ENCODE results near the gene ERBB4.

DNA sequence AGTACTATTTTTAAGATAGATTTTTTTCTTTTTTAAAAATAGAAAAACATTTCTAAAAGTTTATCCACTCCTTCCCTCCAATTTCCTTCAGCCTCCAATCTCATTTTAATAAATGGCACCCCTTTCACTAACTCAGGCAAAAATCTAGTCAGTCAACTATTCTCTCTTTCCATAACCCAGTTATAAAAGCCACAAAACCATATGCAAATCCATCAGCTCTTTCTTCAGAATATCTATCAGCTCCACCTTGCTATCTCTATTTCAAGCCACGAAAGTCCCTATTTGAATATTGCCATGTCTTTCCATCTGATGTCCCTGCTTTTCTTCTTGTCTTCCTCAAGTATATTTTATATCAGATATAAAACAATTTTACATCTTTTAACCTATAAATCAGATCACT, 397.1 kb downstream of the ERBB4 start:
- TF ChIP-seq, protein P1, sequence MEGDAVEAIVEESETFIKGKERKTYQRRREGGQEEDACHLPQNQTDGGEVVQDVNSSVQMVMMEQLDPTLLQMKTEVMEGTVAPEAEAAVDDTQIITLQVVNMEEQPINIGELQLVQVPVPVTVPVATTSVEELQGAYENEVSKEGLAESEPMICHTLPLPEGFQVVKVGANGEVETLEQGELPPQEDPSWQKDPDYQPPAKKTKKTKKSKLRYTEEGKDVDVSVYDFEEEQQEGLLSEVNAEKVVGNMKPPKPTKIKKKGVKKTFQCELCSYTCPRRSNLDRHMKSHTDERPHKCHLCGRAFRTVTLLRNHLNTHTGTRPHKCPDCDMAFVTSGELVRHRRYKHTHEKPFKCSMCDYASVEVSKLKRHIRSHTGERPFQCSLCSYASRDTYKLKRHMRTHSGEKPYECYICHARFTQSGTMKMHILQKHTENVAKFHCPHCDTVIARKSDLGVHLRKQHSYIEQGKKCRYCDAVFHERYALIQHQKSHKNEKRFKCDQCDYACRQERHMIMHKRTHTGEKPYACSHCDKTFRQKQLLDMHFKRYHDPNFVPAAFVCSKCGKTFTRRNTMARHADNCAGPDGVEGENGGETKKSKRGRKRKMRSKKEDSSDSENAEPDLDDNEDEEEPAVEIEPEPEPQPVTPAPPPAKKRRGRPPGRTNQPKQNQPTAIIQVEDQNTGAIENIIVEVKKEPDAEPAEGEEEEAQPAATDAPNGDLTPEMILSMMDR (IDR thresholded peaks at IDR 0.05) = no peak
- TF ChIP-seq POLR2A (IDR thresholded peaks at IDR 0.05) = no peak

Data from uterus (tissue), 2 donors.